ENCODE results near the gene GRID1.

GRCh38 chr10:85649461-85649860 is 717.1 kb downstream of the GRID1 start:
- TF ChIP-seq, protein P1, sequence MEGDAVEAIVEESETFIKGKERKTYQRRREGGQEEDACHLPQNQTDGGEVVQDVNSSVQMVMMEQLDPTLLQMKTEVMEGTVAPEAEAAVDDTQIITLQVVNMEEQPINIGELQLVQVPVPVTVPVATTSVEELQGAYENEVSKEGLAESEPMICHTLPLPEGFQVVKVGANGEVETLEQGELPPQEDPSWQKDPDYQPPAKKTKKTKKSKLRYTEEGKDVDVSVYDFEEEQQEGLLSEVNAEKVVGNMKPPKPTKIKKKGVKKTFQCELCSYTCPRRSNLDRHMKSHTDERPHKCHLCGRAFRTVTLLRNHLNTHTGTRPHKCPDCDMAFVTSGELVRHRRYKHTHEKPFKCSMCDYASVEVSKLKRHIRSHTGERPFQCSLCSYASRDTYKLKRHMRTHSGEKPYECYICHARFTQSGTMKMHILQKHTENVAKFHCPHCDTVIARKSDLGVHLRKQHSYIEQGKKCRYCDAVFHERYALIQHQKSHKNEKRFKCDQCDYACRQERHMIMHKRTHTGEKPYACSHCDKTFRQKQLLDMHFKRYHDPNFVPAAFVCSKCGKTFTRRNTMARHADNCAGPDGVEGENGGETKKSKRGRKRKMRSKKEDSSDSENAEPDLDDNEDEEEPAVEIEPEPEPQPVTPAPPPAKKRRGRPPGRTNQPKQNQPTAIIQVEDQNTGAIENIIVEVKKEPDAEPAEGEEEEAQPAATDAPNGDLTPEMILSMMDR (IDR thresholded peaks at IDR 0.05): no peak
- no peak for TF ChIP-seq POLR2A (IDR thresholded peaks at IDR 0.05)

Data from thyroid gland (tissue), 4 donors.